Measurements from ENCODE around the gene VWA8. TPM values are rescaled to one million over a fixed set of nuclear protein-coding genes. Genes with fewer than 3 reads are reported as not detected.

Gene VWA8
- total RNA-seq, 3 donors from 2014 or later, result 18.4 to 43.5 (median 34.7) TPM

DNA sequence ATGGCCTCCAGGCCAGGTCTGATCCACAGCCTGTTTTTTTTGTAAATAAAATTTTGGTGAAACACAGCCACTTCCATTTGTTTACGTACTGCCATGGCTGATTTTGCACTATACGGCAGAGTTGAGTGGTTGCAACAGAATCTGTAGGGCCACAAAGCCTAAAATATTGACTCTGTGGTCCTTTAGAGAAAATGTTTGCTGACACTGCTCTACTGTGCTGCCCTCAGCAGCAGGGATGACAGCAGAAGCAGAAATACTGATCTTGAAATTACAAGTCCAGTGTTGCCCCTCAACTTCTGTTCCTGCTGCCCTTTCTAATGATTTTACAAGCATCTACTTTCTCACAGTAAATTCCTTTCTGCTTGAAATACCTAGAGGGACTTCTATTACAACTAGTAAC lies 258.4 kb downstream of the VWA8 start:
- no peak overlapping the region for H3K27ac ChIP-seq
- intact Hi-C loops (cut with DNase I; ENCODE audit: low total_unique reads), result loop anchor here (10.0 kb wide), 1 partner anchor 332 kb away; no protein-coding TSS in a partner anchor
- H3K4me3 ChIP-seq, result no peak overlapping the region
- no peaks in the 10 kb centered on the region for H3K9me3 ChIP-seq
- TF ChIP-seq POLR2A (IDR thresholded peaks at IDR 0.05), result no peak
- TF ChIP-seq, protein P1, sequence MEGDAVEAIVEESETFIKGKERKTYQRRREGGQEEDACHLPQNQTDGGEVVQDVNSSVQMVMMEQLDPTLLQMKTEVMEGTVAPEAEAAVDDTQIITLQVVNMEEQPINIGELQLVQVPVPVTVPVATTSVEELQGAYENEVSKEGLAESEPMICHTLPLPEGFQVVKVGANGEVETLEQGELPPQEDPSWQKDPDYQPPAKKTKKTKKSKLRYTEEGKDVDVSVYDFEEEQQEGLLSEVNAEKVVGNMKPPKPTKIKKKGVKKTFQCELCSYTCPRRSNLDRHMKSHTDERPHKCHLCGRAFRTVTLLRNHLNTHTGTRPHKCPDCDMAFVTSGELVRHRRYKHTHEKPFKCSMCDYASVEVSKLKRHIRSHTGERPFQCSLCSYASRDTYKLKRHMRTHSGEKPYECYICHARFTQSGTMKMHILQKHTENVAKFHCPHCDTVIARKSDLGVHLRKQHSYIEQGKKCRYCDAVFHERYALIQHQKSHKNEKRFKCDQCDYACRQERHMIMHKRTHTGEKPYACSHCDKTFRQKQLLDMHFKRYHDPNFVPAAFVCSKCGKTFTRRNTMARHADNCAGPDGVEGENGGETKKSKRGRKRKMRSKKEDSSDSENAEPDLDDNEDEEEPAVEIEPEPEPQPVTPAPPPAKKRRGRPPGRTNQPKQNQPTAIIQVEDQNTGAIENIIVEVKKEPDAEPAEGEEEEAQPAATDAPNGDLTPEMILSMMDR (IDR thresholded peaks at IDR 0.05), result no peak
- no peaks in the 10 kb centered on the region for H3K36me3 ChIP-seq
- no peaks in the 10 kb centered on the region for H3K4me1 ChIP-seq
- DNase-seq (ENCODE audit: low spot score in 2 of 2), result no peak
- no peaks in the 10 kb centered on the region for H3K27me3 ChIP-seq

DNA sequence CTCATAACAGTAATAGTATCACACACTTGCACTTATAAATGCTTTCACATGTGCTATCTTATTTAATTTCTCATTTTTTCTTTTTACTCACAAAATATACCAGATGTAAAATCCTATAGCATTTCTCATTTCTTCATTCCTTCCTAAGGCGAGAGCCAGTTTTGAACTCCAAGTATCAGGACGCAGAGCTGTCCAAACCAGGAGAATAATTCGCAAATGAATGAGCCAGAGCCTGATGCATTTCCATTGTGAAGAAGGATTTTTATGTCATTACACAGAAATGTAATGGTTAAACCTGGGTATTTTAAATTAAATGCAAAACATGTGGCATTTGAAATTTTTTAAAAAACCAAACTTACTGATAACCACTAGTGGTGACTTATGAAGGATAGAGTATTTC lies 259.2 kb downstream of the VWA8 start:
- Histone ChIP-seq H3K4me3 (no peak overlapping the region), H3K4me1 (no peaks in the 10 kb centered on the region), H3K9me3 (no peaks in the 10 kb centered on the region), H3K27me3 (no peaks in the 10 kb centered on the region), H3K27ac (no peak overlapping the region), H3K36me3 (no peaks in the 10 kb centered on the region)
- no peak for TF ChIP-seq POLR2AphosphoS5 (IDR thresholded peaks at IDR 0.05)
- TF ChIP-seq, protein P1 (IDR thresholded peaks at IDR 0.05), result no peak
- TF ChIP-seq POLR2A (IDR thresholded peaks at IDR 0.05), result no peak
- no peak for DNase-seq (ENCODE audit: low spot score in 2 of 2)
- intact Hi-C loops (cut with DNase I; ENCODE audit: low total_unique reads), result loop anchor here (10.0 kb wide), 1 partner anchor 333 kb away; no protein-coding TSS in a partner anchor

DNA sequence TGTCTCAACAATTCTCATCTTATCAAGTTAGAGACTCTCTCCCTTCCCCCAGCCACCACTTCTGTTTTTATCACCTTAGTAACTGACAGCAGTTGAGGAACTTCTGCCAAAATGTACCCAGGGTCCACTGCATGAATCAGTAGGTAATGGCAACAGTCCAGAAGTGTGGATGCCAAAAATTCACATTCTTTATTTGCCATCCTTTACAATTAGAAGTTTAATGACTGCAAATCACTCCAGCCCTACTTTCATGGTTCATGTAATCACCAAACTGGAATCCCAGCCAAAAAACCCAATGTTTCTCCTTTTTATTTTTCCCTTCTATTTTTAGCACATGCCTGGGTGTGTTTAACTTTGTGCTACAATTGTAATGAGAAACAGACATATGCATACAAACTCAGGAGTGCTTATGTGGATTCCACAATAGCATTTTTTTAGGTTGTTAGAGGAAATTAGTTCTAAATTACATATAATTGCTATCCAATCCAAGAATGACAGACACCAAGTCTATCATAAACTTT lies 260.1 kb downstream of the VWA8 start:
- intact Hi-C loops (cut with DNase I; ENCODE audit: low total_unique reads), result loop anchor here (10.0 kb wide), 1 partner anchor 334 kb away; no protein-coding TSS in a partner anchor
- H3K4me3 ChIP-seq, result no peak overlapping the region
- DNase-seq (ENCODE audit: low spot score in 2 of 2), result no peak
- no peak overlapping the region for H3K27ac ChIP-seq
- H3K4me1 ChIP-seq, result no peaks in the 10 kb centered on the region
- no peaks in the 10 kb centered on the region for H3K9me3 ChIP-seq
- no peaks in the 10 kb centered on the region for H3K36me3 ChIP-seq
- TF ChIP-seq POLR2AphosphoS5 (IDR thresholded peaks at IDR 0.05), result no peak
- TF ChIP-seq, protein P1 (IDR thresholded peaks at IDR 0.05), result no peak
- TF ChIP-seq POLR2A (IDR thresholded peaks at IDR 0.05), result no peak
- H3K27me3 ChIP-seq, result no peaks in the 10 kb centered on the region

DNA sequence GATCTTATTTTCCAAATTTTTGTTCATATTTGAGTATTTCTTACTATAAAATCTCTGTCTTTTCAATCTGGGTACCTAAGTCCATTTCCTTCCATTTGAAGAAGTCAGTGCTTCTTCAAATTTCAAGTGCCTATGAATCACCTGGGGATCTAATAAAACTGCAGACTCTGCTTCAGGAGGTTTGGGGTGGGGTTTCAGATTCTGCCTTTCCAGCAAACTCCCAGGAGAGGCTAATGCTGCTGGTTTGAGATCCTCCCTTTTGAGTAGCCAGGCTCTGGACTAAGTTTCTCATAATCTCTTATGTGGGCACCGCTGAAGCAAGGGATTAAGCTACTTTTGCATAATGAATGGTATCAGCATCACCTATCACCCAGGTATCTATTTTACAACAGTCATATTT lies 261.1 kb downstream of the VWA8 start:
- no peaks in the 10 kb centered on the region for H3K4me1 ChIP-seq
- intact Hi-C loops (cut with DNase I; ENCODE audit: low total_unique reads), result loop anchor here (10.0 kb wide), 1 partner anchor 335 kb away; no protein-coding TSS in a partner anchor

DNA sequence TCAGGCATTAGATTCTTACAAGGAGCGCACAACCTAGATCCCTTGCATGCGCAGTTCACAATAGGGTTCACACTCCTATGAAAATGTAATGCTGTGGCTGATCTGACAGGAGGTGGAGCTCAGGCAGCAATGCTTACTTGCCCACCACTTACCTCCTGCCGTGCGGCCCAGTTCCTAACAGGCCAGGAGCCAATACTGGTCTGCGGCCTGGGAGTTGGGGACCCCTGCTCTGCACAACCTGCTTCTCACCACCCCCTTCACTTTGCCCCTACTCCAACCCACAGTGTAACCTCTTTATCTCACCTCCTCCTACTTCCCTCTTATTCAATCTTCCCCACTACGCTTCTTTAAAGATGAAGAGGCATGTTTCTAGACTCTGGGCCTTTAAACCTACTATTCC lies 263.3 kb downstream of the VWA8 start:
- Histone ChIP-seq H3K27ac (no peak overlapping the region), H3K4me3 (no peak overlapping the region), H3K9me3 (no peaks in the 10 kb centered on the region), H3K36me3 (no peaks in the 10 kb centered on the region), H3K4me1 (no peaks in the 10 kb centered on the region), H3K27me3 (no peaks in the 10 kb centered on the region)
- TF ChIP-seq POLR2AphosphoS5 (IDR thresholded peaks at IDR 0.05) (no peak), POLR2A (IDR thresholded peaks at IDR 0.05) (no peak)
- TF ChIP-seq, protein P1 (IDR thresholded peaks at IDR 0.05), result no peak
- intact Hi-C loops (cut with DNase I; ENCODE audit: low total_unique reads), result no loop called here
- no peak for DNase-seq (ENCODE audit: low spot score in 2 of 2)

More for the DNA sequence above, 261.1 kb downstream of the VWA8 start:
- Histone ChIP-seq H3K27me3 (no peaks in the 10 kb centered on the region), H3K9me3 (no peaks in the 10 kb centered on the region), H3K36me3 (no peaks in the 10 kb centered on the region), H3K4me3 (no peak overlapping the region), H3K27ac (no peak overlapping the region)
- TF ChIP-seq POLR2A (IDR thresholded peaks at IDR 0.05) (no peak), POLR2AphosphoS5 (IDR thresholded peaks at IDR 0.05) (no peak)
- TF ChIP-seq, protein P1 (IDR thresholded peaks at IDR 0.05), result no peak
- DNase-seq (ENCODE audit: low spot score in 2 of 2), result no peak

Data from breast epithelium (tissue), 4 donors.